H9 (cell line): ENCODE measurements around the gene ST6GAL1. TPM values are rescaled to one million over a fixed set of nuclear protein-coding genes. Genes with fewer than 3 reads are reported as not detected.
"Not testable (repeated sequence)": the region's sequence is repeated elsewhere in the genome, so short reads cannot be mapped to it uniquely, and the experiment has no call there.

ENCODE experiments used
- DNase-seq: peaks from one replicate; pipeline ENCODE4 v3.0.0-alpha.2; 2017
- H2AFZ ChIP-seq: one replicate; pipeline ENCODE4 v1.6.1; 2013; ENCODE audit warnings: mild to moderate bottlenecking, low read length, control low read depth, moderate library complexity
- H2AK5ac ChIP-seq: 2 replicates; pipeline ENCODE4 v1.6.1; 2013; ENCODE audit warnings: low read length, control low read depth, mixed read lengths; ENCODE audit not compliant: insufficient read length
- H2BK120ac ChIP-seq: one replicate; pipeline ENCODE4 v1.6.1; 2013; ENCODE audit warnings: low read depth, mild to moderate bottlenecking, low read length, control low read depth, inconsistent platforms; ENCODE audit not compliant: poor library complexity, severe bottlenecking
- H2BK12ac ChIP-seq: 2 replicates; pipeline ENCODE4 v1.6.1; 2013; ENCODE audit warnings: low read length, control low read depth, mixed read lengths, low read depth; ENCODE audit not compliant: insufficient read length
- H2BK15ac ChIP-seq: 2 replicates; pipeline ENCODE4 v1.6.1; 2013; ENCODE audit warnings: low read depth, low read length, control low read depth
- H2BK20ac ChIP-seq: one replicate; pipeline ENCODE4 v1.6.1; 2013; ENCODE audit warnings: low read depth, mild to moderate bottlenecking, low read length, control low read depth, inconsistent platforms; ENCODE audit not compliant: poor library complexity, severe bottlenecking
- H2BK5ac ChIP-seq: 2 replicates; pipeline ENCODE4 v1.6.1; 2013; ENCODE audit warnings: low read length, control low read depth, mixed read lengths; ENCODE audit not compliant: insufficient read length
- H3K14ac ChIP-seq: 2 replicates; pipeline ENCODE4 v1.6.1; 2013; ENCODE audit warnings: low read length, control low read depth; ENCODE audit not compliant: insufficient read depth
- H3K18ac ChIP-seq: 2 replicates; pipeline ENCODE4 v1.6.1; 2013; ENCODE audit warnings: low read depth, mild to moderate bottlenecking, mixed read lengths, low read length, control low read depth; ENCODE audit not compliant: insufficient read length
- H3K23ac ChIP-seq: 2 replicates; pipeline ENCODE4 v1.6.1; 2013; ENCODE audit warnings: low read length, control low read depth, mixed read lengths, low read depth; ENCODE audit not compliant: insufficient read length
- H3K23me2 ChIP-seq: 2 replicates; pipeline ENCODE4 v1.6.1; 2013; ENCODE audit warnings: low read depth, mild to moderate bottlenecking, mixed read lengths, low read length, control low read depth; ENCODE audit not compliant: insufficient read length, poor library complexity, severe bottlenecking
- H3K27ac ChIP-seq: 2 replicates; pipeline ENCODE4 v1.5.1; 2013; ENCODE audit warnings: low read length, control low read depth, mixed read lengths, low read depth; ENCODE audit not compliant: insufficient read length
- H3K27me3 ChIP-seq: 2 replicates; pipeline ENCODE4 v1.6.1; 2013; ENCODE audit warnings: low read length, control low read depth, inconsistent platforms; ENCODE audit not compliant: insufficient read depth
- H3K4ac ChIP-seq: 2 replicates; pipeline ENCODE4 v1.6.1; 2013; ENCODE audit warnings: low read depth, mild to moderate bottlenecking, control low read depth, inconsistent platforms, low read length, moderate library complexity
- H3K4me1 ChIP-seq: 2 replicates; pipeline ENCODE4 v1.6.1; 2013; ENCODE audit warnings: low read length, control low read depth, inconsistent platforms; ENCODE audit not compliant: insufficient read depth
- H3K4me2 ChIP-seq: 2 replicates; pipeline ENCODE4 v1.6.1; 2013; ENCODE audit warnings: low read length, control low read depth, mixed read lengths; ENCODE audit not compliant: insufficient read length, insufficient read depth
- H3K56ac ChIP-seq: 2 replicates; pipeline ENCODE4 v1.6.1; 2013; ENCODE audit warnings: low read depth, mild to moderate bottlenecking, mixed read lengths, low read length, control low read depth; ENCODE audit not compliant: insufficient read length
- H3K79me1 ChIP-seq: 2 replicates; pipeline ENCODE4 v1.6.1; 2013; ENCODE audit warnings: low read depth, mild to moderate bottlenecking, moderate library complexity, low read length, control low read depth, inconsistent platforms; ENCODE audit not compliant: insufficient read depth, poor library complexity, severe bottlenecking
- H3K79me2 ChIP-seq: 2 replicates; pipeline ENCODE4 v1.6.1; 2013; ENCODE audit warnings: low read length, control low read depth, inconsistent platforms; ENCODE audit not compliant: insufficient read depth
- H3K9ac ChIP-seq: 2 replicates; pipeline ENCODE4 v1.6.1; 2013; ENCODE audit warnings: low read length, control low read depth, mixed read lengths; ENCODE audit not compliant: insufficient read length; ENCODE audit errors: extremely low read depth
- H3K9me3 ChIP-seq: one replicate; pipeline ENCODE4 v1.6.1; 2013; ENCODE audit warnings: low read depth, low read length, inconsistent platforms; ENCODE audit not compliant: control insufficient read depth
- H3T11ph ChIP-seq: one replicate; pipeline ENCODE4 v1.6.1; 2013; ENCODE audit warnings: mild to moderate bottlenecking, low read length, control low read depth, inconsistent platforms
- H4K20me1 ChIP-seq: one replicate; pipeline ENCODE4 v1.6.1; 2013; ENCODE audit not compliant: control insufficient read depth, insufficient read length, insufficient read depth
- H4K5ac ChIP-seq: 2 replicates; pipeline ENCODE4 v1.6.1; 2013; ENCODE audit warnings: low read depth, mild to moderate bottlenecking, mixed read lengths, low read length, control low read depth; ENCODE audit not compliant: insufficient read length
- H4K8ac ChIP-seq: replicated peaks from 2 replicates; pipeline ENCODE4 v1.6.1; 2013; ENCODE audit warnings: low read length, control low read depth, mixed read lengths, low read depth; ENCODE audit not compliant: insufficient read length
- H4K91ac ChIP-seq: 2 replicates; pipeline ENCODE4 v1.6.1; 2013; ENCODE audit warnings: low read depth, mild to moderate bottlenecking, moderate library complexity, mixed read lengths, low read length, control low read depth; ENCODE audit not compliant: insufficient read length
- H3K27ac Mint-ChIP-seq, 3 experiments: 2 replicates in 2 of 3; 3 replicates in 1 of 3; pipeline ENCODE4 v1.8.0; 2020 to 2021; ENCODE audit warnings: mixed read lengths in 3 of 3, mild to moderate bottlenecking in 1 of 3, moderate library complexity in 1 of 3
- H3K27me3 Mint-ChIP-seq: 2 replicates; pipeline ENCODE4 v1.8.0; 2021; ENCODE audit warnings: low read depth, mild to moderate bottlenecking, moderate library complexity, mixed read lengths
- H3K36me3 Mint-ChIP-seq, 3 experiments: 2 replicates in 2 of 3; 3 replicates in 1 of 3; pipeline ENCODE4 v1.8.0; 2020 to 2021; ENCODE audit warnings: low read depth in 3 of 3, mixed read lengths in 3 of 3; ENCODE audit not compliant: insufficient read depth in 1 of 3
- H3K4me1 Mint-ChIP-seq, 2 experiments: 2 replicates each; pipeline ENCODE4 v1.8.0; 2020; ENCODE audit warnings: mixed read lengths in 2 of 2
- H3K4me3 Mint-ChIP-seq, 2 experiments: 2 replicates in 1 of 2; 3 replicates in 1 of 2; pipeline ENCODE4 v1.8.0; 2020 to 2021; ENCODE audit warnings: mild to moderate bottlenecking in 2 of 2, mixed read lengths in 2 of 2, moderate library complexity in 1 of 2
- H3K9me3 Mint-ChIP-seq, 2 experiments: 2 replicates in 1 of 2; 3 replicates in 1 of 2; pipeline ENCODE4 v1.8.0; 2020; ENCODE audit warnings: mild to moderate bottlenecking in 2 of 2, mixed read lengths in 2 of 2, moderate library complexity in 1 of 2
- WGBS: extraction: QIAGEN DNeasy Blood & Tissue Kit; methylation state at CpG from one replicate; pipeline ENCODE4 v1.1.7; 2013; ENCODE audit warnings: missing lambda C conversion rate, low lambda C conversion rate, mixed read lengths; ENCODE audit not compliant: insufficient read length; ENCODE audit errors: extremely low coverage; 5-methylcytosine and 5-hydroxymethylcytosine counted together
- total RNA-seq: library from RNA; stranded (reverse); gene quantifications from 2 replicates; pipeline ENCODE4 v1.2.1, GENCODE V29; 2021

The ST6GAL1 gene
- total RNA-seq, 1 experiment from 2014 or later = 139 TPM

DNA sequence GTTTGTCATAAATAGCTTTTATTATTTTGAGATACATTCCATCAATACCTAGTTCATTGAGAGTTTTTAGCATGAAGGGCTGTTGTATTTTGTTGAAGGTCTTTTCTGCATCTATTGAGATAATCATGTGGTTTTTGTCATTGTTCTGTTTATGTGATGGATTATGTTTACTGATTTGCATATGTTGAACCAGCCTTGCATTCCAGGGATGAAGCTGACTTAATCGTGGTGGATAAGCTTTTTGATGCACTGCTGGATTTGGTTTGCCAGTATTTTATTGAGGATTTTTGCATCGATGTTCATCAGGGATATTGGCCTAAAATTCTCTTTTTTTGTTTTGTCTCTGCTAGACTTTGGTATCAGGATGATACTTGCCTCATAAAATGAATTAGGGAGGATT lies 124.1 kb downstream of the ST6GAL1 start:
- not testable (repeated sequence) for H3K23ac ChIP-seq, H2BK15ac ChIP-seq, H3K23me2 ChIP-seq, H2BK5ac ChIP-seq, H2AK5ac ChIP-seq, H3K79me1 ChIP-seq, H3K18ac ChIP-seq, H3K27me3 Mint-ChIP-seq, H2BK120ac ChIP-seq, H3K14ac ChIP-seq, H2BK12ac ChIP-seq, H3K27ac ChIP-seq, H3K4ac ChIP-seq, H3K4me1 ChIP-seq, H2BK20ac ChIP-seq, H2AFZ ChIP-seq, H3K27ac Mint-ChIP-seq, H3K56ac ChIP-seq, H3K79me2 ChIP-seq, H4K5ac ChIP-seq, H4K8ac ChIP-seq, DNase-seq, H3T11ph ChIP-seq, H3K4me2 ChIP-seq, H3K27me3 ChIP-seq, H4K91ac ChIP-seq, H4K20me1 ChIP-seq, H3K4me1 Mint-ChIP-seq, H3K4me3 Mint-ChIP-seq, H3K9ac ChIP-seq
- Mint-ChIP-seq H3K36me3 (peaks cover 97 to 100% (median 99%) of the 10 kb centered on the region in 3 experiments), H3K9me3 (peaks cover 50 to 62% of the 10 kb centered on the region in 2 experiments)
- no CpG with 5 or more reads among the region's 2 CpGs for WGBS
- H3K9me3 ChIP-seq = peaks cover 11% of the 10 kb centered on the region

DNA sequence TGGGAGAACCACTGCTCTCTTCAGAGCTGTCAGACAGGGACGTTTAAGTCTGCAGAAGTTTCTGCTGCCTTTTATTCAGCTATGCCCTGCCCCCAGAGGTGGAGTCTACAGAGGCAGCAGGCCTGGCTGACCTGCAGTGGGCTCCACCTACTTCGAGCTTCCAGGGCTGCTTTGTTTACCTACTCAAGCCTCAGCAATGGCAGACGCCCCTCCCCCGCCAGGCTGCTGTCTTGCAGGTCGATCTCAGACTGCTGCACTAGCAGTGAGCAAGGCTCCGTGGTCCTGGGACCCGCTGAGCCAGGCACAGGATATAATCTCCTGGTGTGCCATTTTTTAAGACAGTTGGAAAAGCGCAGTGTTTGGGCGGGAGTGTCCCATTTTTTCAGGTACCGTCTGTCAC lies 127.5 kb downstream of the ST6GAL1 start:
- not testable (repeated sequence) for H3K27me3 ChIP-seq, H4K91ac ChIP-seq, H3K14ac ChIP-seq, H2BK120ac ChIP-seq, H3K4me1 ChIP-seq, H2BK20ac ChIP-seq, H3K18ac ChIP-seq, H3K27ac Mint-ChIP-seq, H3K4ac ChIP-seq, H3K27me3 Mint-ChIP-seq, DNase-seq, H3K79me1 ChIP-seq, H2BK5ac ChIP-seq, H4K8ac ChIP-seq, H3K79me2 ChIP-seq, H3T11ph ChIP-seq, H3K23me2 ChIP-seq, H3K23ac ChIP-seq, H4K20me1 ChIP-seq, H3K9ac ChIP-seq, H2AFZ ChIP-seq, H3K27ac ChIP-seq, H2AK5ac ChIP-seq, H2BK15ac ChIP-seq, H3K56ac ChIP-seq, H2BK12ac ChIP-seq, H3K4me3 Mint-ChIP-seq, H3K4me2 ChIP-seq, H3K4me1 Mint-ChIP-seq, H4K5ac ChIP-seq
- H3K9me3 ChIP-seq = peaks cover 11% of the 10 kb centered on the region
- peaks cover 43 to 56% of the 10 kb centered on the region in 2 experiments for H3K9me3 Mint-ChIP-seq
- peaks cover 75 to 95% (median 92%) of the 10 kb centered on the region in 3 experiments for H3K36me3 Mint-ChIP-seq
- WGBS = no CpG with 5 or more reads among the region's 10 CpGs
